Right lobe of liver (tissue), 6 donors: ENCODE data around the gene PGLYRP2. TPM values are rescaled to one million over a fixed set of nuclear protein-coding genes. Genes with fewer than 3 reads are reported as not detected.

Experiments used
- ATAC-seq, 4 donors: fragments of 200-7000 bp; cut with Tn5 transposase; one replicate each; pipeline ENCODE4 v1.9.1; 2020; ENCODE audit warnings: mild to moderate bottlenecking in 4 of 4, moderate library complexity in 4 of 4
- DNase-seq, 3 donors: peaks; one replicate each; pipeline ENCODE4 v3.0.0-alpha.2; 2020
- H3K27ac ChIP-seq, 3 donors: fragments of 200-600 bp; one replicate each; pipeline ENCODE4 v1.8.0; 2022
- H3K27me3 ChIP-seq, 2 donors: fragments of 200-600 bp; one replicate each; pipeline ENCODE4 v1.8.0; 2022
- H3K36me3 ChIP-seq, 4 donors: fragments of 200-600 bp; sonication (generic) in 1 of 4; one replicate each; pipeline versions ENCODE4 v1.5.1 to v1.8.0; 2017 to 2022; ENCODE audit warnings: control low read depth in 1 of 4
- H3K4me1 ChIP-seq, 4 donors: fragments of 200-600 bp; sonication (generic) in 1 of 4; one replicate each; pipeline versions ENCODE4 v1.5.1 to v1.8.0; 2017 to 2022; ENCODE audit warnings: control low read depth in 1 of 4
- H3K4me3 ChIP-seq, 3 donors: fragments of 200-600 bp; one replicate each; pipeline ENCODE4 v1.8.0; 2022
- H3K9me3 ChIP-seq, 4 donors: fragments of 200-600 bp; sonication (generic) in 1 of 4; one replicate each; pipeline versions ENCODE4 v1.5.1 to v1.8.0; 2017 to 2022; ENCODE audit warnings: control low read depth in 1 of 4
- POLR2A ChIP-seq: fragments of 450-650 bp; IDR thresholded peaks from one replicate; pipeline ENCODE4 v1.6.1; 2017; ENCODE audit warnings: antibody characterized with exemption, mild to moderate bottlenecking
- WGBS: methylation state at CpG from one replicate; pipeline ENCODE4 v1.1.6; 2018; ENCODE audit warnings: low coverage, low lambda C conversion rate; ENCODE audit not compliant: insufficient coverage; ENCODE audit errors: missing lambda C conversion rate; 5-methylcytosine and 5-hydroxymethylcytosine counted together
- intact Hi-C, 2 donors: fragments of 100-400 bp; cut with DNase I; formaldehyde crosslinking; loops; one replicate each; pipeline versions ENCODE4 v1.11.2 to v1.14.1; 2022
- total RNA-seq, 6 experiments: library from RNA; depleted of rRNA in 2 of 6; stranded (reverse); fragments of >200 nt in 2 of 6; fragmentation: NEBNext Ultra II Directional in 3 of 6; extraction: Animal tissue kit (Norgen Biotek cat#: 25700) in 3 of 6; gene quantifications; one replicate each; pipeline versions ENCODE4 v1.1.0 to v1.2.4, GENCODE V29; 2016 to 2023
- TF ChIP-seq, protein P1 (sequence below), 4 donors: fragments of 200-600 bp in 3 of 4; fragments of 450-650 bp in 1 of 4; IDR thresholded peaks; one replicate each; pipeline versions ENCODE4 v1.5.1 to v1.8.0; 2016 to 2022; ENCODE audit warnings: antibody characterized with exemption in 4 of 4, mild to moderate bottlenecking in 2 of 4
- donor health status: DM: no; HTN: yes; CAD: no.
- donor health status: DM: no; HTN: no; CAD: no.
- donor health status: DM: no; HTN: no; CAD: no.
- donor health status: DM: no; HTN: yes; CAD: no.
- donor health status: DM: no; HTN: yes; CAD: no.

Gene PGLYRP2
- total RNA-seq, 6 experiments from 2014 or later = 45.1 to 135 (median 59.2) TPM

- Histone ChIP-seq H3K4me3 (no peak overlapping the region), H3K36me3 (no peaks in the 10 kb centered on the region), H3K27me3 (no peaks in the 10 kb centered on the region), H3K27ac (no peak overlapping the region), H3K4me1 (peaks cover 0 to 19% (median 9%) of the 10 kb centered on the region in 4 donors), H3K9me3 (no peaks in the 10 kb centered on the region)
- intact Hi-C loops = no loop called here
- DNase-seq (no peak), ATAC-seq (no peak)
- no peak for TF ChIP-seq POLR2A
- TF ChIP-seq, protein P1, sequence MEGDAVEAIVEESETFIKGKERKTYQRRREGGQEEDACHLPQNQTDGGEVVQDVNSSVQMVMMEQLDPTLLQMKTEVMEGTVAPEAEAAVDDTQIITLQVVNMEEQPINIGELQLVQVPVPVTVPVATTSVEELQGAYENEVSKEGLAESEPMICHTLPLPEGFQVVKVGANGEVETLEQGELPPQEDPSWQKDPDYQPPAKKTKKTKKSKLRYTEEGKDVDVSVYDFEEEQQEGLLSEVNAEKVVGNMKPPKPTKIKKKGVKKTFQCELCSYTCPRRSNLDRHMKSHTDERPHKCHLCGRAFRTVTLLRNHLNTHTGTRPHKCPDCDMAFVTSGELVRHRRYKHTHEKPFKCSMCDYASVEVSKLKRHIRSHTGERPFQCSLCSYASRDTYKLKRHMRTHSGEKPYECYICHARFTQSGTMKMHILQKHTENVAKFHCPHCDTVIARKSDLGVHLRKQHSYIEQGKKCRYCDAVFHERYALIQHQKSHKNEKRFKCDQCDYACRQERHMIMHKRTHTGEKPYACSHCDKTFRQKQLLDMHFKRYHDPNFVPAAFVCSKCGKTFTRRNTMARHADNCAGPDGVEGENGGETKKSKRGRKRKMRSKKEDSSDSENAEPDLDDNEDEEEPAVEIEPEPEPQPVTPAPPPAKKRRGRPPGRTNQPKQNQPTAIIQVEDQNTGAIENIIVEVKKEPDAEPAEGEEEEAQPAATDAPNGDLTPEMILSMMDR (IDR thresholded peaks at IDR 0.05) = no peak
- WGBS = 100% methylated on average over 4 of the region's 27 CpGs
These were observed 40.7 kb downstream of the PGLYRP2 start for GRCh38 chr19:15438577-15438976.

DNA sequence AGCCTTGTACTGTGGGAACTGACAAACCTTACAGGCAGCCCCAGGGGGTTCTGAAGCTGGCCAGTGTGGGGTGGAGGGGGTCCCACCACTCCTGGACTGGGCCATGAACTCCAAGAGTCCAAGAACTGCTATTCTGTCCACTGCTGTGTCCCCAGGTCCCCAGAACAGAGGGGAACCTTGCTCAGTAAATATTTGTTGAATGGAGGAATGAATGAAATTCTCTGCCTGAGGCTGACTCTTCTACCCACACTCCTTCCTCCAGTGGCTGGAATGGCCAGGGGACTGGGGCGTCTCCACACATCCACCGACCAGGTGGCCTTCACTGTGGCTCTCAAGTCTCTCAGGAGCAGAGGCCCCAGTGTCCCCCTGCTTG, 41.2 kb downstream of the PGLYRP2 start:
- Histone ChIP-seq H3K9me3 (no peaks in the 10 kb centered on the region), H3K27me3 (no peaks in the 10 kb centered on the region), H3K27ac (peak overlapping the region in 1 of 3 donors; percentile 8), H3K4me3 (no peak overlapping the region), H3K4me1 (peaks cover 0 to 16% (median 8%) of the 10 kb centered on the region in 4 donors), H3K36me3 (no peaks in the 10 kb centered on the region)
- DNase-seq = no peak
- TF ChIP-seq POLR2A = no peak
- TF ChIP-seq, protein P1 (IDR thresholded peaks at IDR 0.05) = no peak
- intact Hi-C loops = no loop called here
- WGBS = 65% methylated on average over 2 of the region's 2 CpGs
- peak; percentile 19 to 59 (median 36) for ATAC-seq

GRCh38 chr19:15437355-15438123, 41.8 kb downstream of the PGLYRP2 start:
- intact Hi-C loops = no loop called here
- 53% methylated on average over 10 of the region's 10 CpGs for whole genome bisulfite sequencing
- ATAC-seq (peak; percentile 62 to 78 (median 68)), DNase-seq (no peak)
- no peak for TF ChIP-seq POLR2A
- TF ChIP-seq, protein P1 (IDR thresholded peaks at IDR 0.05) = peak in 3 of 4 donors; percentile 31 to 53 (median 51)
- H3K4me1 ChIP-seq = peaks cover 0 to 16% (median 8%) of the 10 kb centered on the region in 4 donors
- H3K27ac ChIP-seq = peak overlapping the region in 1 of 3 donors; percentile 8
- no peaks in the 10 kb centered on the region for H3K27me3 ChIP-seq
- no peak overlapping the region for H3K4me3 ChIP-seq
- no peaks in the 10 kb centered on the region for H3K36me3 ChIP-seq
- H3K9me3 ChIP-seq = no peaks in the 10 kb centered on the region

- H3K9me3 ChIP-seq = no peaks in the 10 kb centered on the region
- no peaks in the 10 kb centered on the region for H3K27me3 ChIP-seq
- peaks cover 0 to 16% (median 8%) of the 10 kb centered on the region in 4 donors for H3K4me1 ChIP-seq
- WGBS = no CpG with 5 or more reads among the region's 15 CpGs
- DNase-seq (no peak), ATAC-seq (no peak)
- intact Hi-C loops = no loop called here
- no peak for TF ChIP-seq POLR2A
- TF ChIP-seq, protein P1 (IDR thresholded peaks at IDR 0.05) = no peak
- no peak overlapping the region for H3K27ac ChIP-seq
- H3K4me3 ChIP-seq = no peak overlapping the region
- no peaks in the 10 kb centered on the region for H3K36me3 ChIP-seq
These were observed 42.5 kb downstream of the PGLYRP2 start for GRCh38 chr19:15436826-15437110.
